HG03432 (cell line): Measurements from ENCODE around the gene PDE1A.

ENCODE experiments used
- ATAC-seq: cut with Tn5 transposase; IDR thresholded peaks from one replicate; pipeline ENCODE4 v1.9.1; 2021; ENCODE audit warnings: mild to moderate bottlenecking, moderate library complexity; ENCODE audit not compliant: unreplicated experiment

Gene PDE1A

DNA sequence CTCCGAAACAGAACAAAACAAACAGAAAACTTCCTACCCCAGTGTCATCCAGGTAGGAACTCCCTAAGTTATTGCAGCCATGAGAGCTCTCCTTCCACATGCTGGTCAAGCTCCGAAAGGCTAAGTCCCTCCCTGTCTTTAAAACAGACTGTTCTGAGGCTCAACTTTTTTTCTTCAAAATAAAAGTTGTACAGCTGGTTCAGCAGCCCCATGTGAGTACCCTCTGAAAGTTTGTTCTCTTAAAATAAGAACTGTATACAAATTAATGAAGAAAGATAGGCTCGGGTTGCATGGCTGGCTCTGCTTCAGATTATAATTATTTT is at the start of gene PDE1A:
Gene PDE1A (minus strand): TSS at position 119 of the 323 bp plus-strand sequence.
- no peak for ATAC-seq

DNA sequence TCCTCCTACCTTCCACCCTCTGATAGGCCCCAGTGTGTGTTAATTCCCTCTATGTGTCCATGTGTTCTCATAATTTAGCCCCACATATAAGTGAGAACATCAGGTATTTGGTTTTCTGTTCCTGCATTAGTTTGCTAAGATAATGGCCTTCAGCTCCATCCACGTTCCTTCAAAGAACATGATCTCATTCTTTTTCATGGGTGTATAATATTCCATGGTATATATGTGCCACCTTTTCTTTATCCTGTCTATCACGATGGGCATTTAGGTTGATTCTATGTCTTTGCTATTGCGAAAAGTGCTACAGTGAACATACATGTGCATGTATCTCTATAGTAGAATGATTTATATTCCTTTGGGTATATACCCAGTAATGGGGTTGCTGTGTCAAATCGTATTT is 46.8 kb upstream of the PDE1A start:
- ATAC-seq: no peak

DNA sequence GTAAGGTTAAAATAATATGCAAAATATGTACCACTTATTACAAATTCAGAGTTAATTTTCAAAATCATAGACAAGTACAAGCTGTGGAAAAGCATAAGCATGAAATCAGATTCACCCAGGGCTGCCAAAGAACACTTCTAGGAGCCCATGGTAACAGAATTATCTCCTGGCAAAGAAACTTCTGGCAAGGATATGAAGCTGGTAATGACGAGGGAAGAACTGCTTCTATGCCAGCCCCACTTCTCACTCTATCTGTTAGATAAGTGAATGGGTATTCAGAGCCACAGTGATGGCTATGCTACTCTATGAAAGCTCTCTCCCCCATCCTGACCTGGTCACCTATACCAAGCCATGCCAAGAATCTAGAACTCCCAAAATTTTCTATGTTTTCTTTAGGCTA is 36.9 kb upstream of the PDE1A start:
- ATAC-seq: no peak

DNA sequence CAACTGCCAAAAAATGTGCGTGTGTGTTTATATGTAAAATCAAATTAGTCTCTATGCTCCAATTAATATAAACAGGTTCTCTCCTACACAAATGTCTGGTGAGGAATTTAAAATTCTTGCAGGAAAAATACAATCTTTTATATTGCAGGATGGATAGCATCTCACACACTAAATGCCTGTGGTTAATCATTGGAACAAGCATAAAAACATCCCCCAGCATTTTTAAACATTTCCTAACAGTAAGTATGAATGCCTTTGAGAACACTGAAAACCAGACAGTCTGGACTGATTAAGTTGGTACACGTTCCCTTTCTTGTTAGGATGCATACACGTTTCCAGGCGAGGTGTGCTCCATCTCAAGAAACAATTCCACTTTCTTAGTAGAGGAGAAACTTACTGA is 29.9 kb upstream of the PDE1A start:
- ATAC-seq: no peak

DNA sequence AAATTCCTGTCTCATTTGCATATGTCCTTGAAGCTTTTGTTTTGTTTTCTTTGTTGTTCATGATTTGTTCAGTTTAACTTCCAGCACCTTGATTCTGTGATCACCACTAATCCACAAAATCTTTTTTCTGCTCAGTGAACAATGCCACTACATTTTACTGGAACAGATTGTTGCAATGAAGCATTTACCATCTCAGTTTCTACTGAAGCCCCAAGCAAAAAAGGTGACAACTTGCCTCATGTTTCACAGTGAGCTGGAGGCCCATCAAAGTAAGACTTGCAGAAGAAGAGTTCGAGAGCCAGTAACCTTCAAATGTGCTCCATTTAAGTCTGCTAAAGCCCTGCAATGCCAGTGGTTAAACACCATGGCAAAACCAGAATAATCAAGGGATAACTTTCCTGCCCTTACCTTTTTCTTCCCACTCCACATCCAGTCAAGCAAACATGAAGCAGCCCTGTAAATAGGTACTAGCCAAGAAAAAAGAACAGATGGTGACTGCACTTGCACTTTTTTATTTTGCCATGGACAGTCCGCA is 25.7 kb upstream of the PDE1A start:
- ATAC-seq: no peak

DNA sequence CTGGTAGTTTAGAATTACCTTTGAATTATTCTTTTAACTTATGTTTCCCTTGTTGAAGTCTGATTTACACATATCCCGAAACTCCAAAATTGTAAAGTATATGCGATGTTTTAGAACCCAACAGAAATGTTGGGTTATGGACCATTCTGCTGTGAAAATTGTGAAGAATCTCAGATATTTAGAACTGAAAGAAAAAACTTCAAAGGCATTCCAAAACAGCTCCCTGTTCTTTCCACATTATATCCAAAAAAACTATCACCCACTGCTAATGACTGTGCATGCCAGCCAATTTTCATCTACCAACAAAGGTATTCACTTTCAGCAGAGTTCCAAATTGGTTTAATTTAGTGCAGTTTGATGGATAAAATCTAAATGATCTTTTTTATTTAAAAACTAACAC is 21.5 kb upstream of the PDE1A start:
- no peak for ATAC-seq

DNA sequence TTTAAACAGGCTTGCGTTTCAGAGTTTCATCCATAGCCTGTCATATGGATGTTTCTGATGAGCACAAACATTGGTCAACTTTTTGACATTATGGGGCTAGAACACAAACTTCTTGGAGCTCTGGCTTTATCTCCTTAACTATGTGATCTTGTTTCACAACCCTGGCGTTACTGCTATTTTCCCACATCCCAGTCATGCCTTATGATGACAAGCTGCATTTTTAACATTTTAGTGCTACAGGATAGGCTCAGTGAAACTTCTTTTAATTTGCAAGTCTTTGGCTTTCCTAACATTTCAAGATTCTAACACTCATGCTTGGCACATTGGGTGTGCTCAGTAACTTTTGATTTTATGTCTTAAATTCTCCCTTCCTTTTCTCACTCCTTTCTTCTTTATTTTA is 21.0 kb upstream of the PDE1A start:
- ATAC-seq: no peak

DNA sequence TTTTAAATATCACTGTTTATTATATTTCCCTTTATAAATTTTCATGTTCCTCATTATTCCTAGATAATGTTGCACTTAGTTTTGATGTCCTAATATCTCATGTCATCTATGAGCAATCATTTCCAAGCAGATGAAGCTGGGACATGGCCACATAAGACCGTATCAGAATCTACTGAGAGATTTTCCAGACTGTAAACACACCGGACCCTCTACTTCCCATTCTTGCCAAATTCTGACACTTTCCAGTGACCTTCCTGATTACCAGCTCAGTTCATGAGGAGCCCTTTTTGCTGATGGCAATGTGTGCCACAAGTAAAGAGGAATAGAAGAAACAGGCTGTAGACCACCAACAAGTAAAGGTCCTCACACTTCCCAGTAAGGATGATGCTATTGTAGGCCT is 20.3 kb upstream of the PDE1A start:
- no peak for ATAC-seq

DNA sequence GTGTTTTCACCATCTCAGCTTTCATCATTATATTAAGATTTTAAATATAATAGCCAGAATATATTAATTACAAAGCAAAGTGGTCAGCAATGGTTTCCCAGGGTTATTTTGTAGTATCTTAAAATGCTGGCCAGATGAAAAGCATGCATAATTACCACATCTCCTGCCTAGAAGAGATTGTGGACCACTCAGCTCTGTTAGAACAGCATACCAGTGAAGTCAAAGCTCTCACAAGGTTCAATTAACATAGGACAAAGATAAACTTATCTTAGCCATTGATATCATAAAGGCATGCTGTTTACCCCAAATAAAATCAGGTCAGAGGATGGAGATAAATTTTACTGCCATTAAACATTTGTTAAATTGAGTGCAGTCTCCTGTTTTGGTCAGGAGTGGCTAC is 19.3 kb upstream of the PDE1A start:
- no peak for ATAC-seq

DNA sequence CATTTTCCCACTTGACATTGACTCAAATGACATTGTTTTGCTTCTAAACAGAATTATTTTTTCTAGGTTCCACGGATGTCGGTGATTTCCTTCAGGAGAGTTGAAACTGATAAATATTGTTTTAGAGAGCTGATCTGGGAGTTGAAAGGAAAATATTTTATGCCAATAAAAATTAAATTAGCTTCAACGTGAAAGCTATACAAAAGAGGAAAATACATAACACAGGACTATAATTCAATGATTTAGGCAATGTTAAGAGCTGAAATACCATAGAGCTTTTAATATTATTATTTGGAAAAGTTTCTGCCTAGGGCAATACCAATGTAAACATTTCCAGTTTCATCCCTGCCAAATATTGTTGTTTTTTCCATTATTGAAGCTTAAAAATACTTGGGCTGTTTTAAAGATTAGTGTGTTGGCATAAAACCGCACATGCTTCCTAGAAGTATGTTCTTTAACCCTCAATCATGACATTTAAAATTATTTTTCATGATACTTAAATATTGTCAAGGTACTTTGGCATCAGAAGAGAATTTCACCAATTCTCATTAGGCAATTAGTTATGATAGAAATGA is 18.6 kb upstream of the PDE1A start:
- ATAC-seq: no peak

DNA sequence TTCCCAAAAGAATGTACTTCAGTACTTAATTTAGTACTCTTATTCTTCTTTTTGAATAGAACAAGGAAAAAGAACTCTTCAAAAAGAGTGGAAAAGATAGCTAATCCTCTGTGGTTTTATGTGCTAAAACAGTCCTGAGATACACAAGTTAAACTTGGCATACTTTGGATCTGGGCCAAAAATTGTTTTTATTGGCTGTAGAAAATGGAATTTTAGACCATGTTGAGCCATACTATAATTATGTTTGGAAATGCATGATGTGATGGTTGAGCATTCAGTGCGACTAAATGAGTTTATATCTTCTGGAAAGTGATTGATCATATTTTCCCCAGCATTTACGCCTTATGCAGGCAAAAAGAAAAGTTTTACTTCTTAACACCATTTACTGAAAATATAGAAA is 18.0 kb upstream of the PDE1A start:
- ATAC-seq: no peak

DNA sequence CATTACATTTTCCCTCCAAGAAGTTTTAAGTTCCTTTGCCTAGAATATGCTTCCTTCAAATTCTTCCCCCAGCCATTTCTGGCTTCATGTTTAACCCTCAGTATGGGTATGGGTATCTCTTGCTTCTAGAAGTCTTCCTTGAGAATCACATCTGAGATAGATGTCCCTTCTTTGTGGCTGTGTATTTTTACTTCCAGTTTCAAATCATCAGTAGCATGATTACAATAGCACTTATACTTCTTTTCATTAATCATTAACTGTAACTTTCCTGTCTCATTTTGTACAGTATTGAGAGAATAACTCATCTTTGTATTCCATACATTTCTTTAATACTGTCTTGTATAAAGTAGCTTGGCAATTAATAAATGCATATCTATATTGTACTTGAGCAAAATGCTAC is 17.3 kb upstream of the PDE1A start:
- ATAC-seq: peak; percentile 49

DNA sequence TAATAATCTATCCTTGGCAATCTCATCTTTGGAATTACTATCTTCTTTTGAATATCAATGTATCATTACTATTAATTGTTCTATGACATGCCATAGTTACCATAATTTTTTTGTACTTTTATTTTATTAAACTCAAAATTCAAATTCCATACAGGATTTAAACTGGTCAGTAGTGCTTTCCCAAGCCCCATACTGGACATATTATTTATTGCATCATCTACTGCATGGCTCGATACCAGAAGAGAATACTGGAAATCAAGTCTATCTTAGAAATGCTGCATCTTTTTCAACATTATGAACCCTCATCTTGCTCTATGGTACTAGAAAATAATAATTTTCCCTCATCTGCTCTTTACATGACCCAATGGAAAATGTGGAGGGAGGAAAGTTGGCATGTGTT is 9.4 kb upstream of the PDE1A start:
- ATAC-seq: no peak

DNA sequence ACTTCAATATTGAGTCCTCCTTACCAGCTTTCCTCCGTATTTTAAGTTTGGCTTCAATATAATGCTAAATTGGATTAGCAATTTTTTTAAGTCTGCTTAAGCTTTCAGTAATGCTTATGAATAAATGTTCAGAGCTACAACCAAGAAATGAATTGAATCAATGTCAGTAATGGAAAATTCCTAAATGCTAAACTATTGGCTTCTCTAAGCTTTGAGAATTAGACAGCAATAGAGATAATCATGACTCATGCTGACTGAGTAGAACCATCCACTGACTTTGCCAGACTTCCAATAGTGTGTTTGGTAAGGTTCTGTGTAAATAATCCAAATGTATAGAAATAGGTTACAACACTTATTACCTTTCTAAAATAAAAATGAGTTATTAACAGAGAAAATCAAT is 8.9 kb upstream of the PDE1A start:
- ATAC-seq: no peak

DNA sequence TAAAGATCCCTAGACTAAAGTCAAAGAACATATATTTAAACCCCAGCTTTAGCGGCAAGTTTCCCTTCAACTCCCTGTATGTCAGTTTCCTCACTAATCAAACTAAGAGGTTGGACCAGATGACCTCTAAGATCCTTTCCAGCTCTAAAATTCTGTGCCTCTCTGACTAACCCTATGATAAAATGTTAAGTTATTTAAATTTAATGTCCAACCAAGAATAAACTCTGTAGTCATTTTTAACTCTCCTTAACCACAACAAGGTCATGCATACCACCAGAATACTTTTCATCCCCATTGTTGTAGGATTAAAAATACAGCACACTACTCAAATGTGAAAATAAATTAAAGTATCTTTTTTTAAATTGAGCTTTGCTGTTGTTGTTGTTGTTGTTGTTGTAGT is 5.2 kb upstream of the PDE1A start:
- ATAC-seq: no peak

DNA sequence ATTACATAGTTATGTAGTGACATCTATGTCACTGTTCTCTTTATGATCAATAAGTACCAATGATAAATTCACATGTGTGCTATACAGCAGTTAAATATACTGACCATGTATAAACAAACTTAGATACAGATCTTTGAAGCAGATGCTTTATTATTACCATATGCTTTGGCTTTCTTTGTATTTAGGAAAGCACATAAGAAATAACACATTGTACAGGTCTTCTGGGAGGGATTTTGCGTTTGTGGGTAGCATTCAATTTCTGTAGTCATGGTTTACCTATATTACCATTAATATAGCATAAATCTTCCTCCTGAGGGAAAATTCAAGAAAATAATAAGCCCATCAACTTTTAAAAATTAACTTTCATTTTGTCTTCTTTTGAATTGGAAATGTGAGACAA is 1.6 kb upstream of the PDE1A start:
- ATAC-seq: no peak

DNA sequence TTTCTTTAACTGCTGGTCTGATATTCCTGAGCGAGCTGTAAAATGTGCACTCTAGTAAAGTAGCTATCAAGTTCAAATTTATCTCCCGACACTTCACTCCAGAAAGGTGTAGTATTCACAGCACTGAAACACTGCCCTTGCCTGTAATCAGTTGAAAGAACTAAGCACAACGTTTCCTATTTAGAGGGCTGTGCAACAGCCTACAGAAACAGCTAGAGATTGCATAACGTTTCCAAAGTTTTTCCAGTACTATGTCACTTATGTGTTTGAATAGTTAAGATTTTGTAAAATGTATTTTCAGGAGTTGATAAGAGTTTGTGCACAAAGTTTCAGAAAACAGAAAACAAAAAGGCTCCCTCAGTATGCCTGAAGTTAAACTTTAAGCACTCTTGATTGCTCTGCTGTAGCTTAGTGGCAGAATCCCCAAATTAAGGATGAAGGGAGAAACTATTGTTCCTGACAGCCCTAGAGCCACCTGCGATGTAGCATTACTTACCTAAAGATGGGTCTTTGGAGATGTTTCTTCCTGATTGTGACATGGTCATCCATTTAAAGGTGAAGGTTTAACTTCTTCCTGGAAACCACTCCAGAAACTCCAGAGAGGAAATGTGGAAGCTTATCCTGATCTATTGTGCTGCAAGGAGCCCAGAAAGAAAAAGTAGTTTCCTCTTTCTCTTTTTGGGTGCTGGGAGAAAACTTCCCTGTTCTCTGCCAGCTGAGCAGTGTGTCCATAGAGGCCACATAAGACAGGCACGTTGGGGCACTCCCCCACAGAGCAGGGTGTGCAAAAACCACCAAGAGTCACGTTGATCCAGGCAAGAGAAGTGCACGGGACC is 536 bp downstream of the PDE1A start:
- ATAC-seq: no peak

DNA sequence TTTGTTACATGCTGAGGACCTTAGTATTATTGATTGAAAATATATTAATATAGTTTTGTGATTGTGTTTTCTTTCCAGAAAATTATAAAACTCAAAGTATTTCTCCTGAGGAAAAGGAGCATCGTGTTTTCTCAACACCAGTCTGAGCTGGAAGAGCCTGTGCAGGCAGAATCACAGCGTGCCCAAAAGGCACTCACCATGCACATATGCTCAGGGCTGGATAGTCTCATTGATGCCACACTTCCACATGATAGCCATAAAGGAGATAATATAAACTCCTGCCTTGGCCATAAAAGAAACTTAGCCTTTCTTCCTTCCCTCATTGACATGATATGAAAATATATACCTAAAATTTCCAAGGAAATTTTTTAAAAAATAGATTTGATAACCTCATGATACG is 4.0 kb downstream of the PDE1A start:
- no peak for ATAC-seq

DNA sequence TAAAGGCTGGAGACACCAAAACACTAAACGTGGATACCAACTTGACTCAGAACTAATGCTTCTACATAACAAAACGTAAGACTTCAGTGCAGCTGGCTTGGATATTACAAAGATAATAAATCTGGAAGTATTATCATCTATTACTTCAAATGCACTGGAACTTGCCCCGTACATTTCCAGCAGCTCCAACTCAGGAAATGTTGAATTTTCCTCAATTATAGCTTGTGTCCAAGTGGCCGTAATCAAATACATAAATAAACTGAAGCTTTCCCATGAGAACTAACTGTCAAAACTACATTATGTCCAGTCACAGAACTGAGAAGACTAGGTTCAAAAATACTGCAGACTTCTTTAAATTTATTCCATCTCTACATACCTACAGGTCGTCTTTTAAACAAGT is 6.2 kb downstream of the PDE1A start:
- no peak for ATAC-seq

DNA sequence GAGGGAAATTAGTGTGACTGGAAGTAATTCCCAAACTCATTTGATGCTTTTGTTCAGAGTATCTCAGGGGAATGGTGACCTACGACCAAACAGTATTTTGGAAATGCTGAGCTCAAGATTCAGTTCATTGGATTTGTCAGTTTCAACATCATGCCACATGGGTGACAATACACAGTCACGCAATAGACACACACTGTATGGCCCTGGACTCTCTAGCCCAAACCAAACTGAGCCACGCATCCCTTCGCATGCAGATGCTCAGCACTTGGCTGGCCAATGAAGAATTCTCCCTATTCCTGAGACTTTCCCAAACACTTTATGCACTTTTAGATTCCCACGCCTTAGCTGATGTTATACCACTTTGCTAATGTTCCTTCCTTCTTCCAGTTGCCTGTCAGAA is 10.0 kb downstream of the PDE1A start:
- no peak for ATAC-seq

DNA sequence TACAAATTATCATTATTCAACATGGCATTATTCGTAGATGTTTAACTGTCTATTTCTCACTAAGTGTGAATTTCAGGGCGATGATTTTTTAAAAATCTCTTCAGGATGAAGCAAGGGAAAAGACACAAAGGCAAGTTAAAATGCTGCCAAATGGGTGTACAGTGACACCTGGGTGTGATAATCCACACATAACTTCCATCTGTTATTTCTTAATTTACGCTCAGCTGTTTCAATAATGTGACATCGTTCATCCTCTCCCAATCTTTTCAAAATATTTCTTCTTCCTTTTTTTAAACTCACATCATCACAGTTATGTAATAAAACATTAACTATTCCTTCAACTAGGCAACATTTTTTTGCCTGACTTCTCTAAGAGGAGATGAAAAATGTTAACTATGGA is 10.6 kb downstream of the PDE1A start:
- ATAC-seq: no peak

DNA sequence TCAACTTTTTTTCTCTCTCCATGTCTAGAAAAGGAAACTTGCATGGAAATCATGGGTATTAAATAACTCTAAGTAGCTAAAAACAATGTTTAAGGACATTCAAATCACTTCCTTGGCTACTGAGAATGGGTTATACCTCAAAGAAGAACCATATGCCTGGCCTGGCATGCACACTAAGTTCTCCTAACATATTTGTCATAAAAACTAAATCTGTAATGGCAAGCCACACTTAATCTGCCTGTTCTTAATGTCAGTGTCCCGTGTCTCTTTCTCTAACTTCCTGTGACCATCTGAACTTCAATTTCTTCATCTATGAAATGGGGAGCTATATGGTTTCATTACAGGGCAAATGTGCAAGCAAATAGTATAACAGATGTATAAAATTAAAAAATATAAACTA is 11.1 kb downstream of the PDE1A start:
- no peak for ATAC-seq

DNA sequence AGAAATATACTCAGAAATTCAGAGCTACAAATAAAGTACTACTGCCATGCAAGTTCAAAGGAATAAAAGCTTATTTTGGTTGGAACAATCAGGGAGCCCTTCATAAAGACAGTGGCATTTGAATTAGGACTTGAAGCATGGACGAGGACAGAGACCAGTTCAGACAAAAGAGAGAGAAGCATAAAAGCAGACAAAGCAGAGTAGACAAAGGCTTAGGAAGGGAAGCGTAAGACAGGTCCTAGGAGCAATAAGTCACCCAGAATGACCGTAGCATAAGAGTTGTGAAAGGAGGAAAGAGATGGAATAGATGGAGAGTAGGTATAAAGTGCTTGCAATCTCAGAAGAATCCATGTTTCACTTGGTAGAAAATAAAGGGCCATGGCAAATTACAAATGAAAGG is 14.0 kb downstream of the PDE1A start:
- ATAC-seq: no peak
